ENCODE data around the gene C12orf56. TPM values are rescaled to one million over a fixed set of nuclear protein-coding genes. Genes with fewer than 3 reads are reported as not detected.

C12orf56 gene
- not detected for polyA plus RNA-seq (2012; ENCODE audit: insufficient read length, low read depth)

GRCh38 chr12:64390275-64390851 lies at the start of gene C12orf56:
Gene C12orf56 (minus strand): TSS chr12:64390758. CDS start chr12:64390565, 193 bp downstream.
- TF ChIP-seq POLR2AphosphoS5 (IDR thresholded peaks at IDR 0.05; ENCODE audit: low read depth, low read length) = no peak
- TF ChIP-seq TAF1 (IDR thresholded peaks at IDR 0.05; ENCODE audit: borderline replicate concordance, insufficient read depth, low read length) = no peak
- TF ChIP-seq SIN3A (IDR thresholded peaks at IDR 0.05; ENCODE audit: borderline replicate concordance, insufficient read depth, low read length) = no peak
- TF ChIP-seq REST (IDR thresholded peaks at IDR 0.05; ENCODE audit: insufficient read depth in 1 of 2, low read depth in 2 of 2, low read length in 2 of 2) = no peak
- no peak for TF ChIP-seq FOXP2 (optimal IDR thresholded peaks at IDR 0.05; ENCODE audit: borderline replicate concordance, extremely low read depth, extremely low read length, insufficient read depth)

- TF ChIP-seq TAF1 (IDR thresholded peaks at IDR 0.05; ENCODE audit: borderline replicate concordance, insufficient read depth, low read length) (no peak), POLR2AphosphoS5 (IDR thresholded peaks at IDR 0.05; ENCODE audit: low read depth, low read length) (no peak), REST (IDR thresholded peaks at IDR 0.05; ENCODE audit: insufficient read depth in 1 of 2, low read depth in 2 of 2, low read length in 2 of 2) (no peak)
Measured at GRCh38 chr12:64440100-64440499, 49.5 kb upstream of the C12orf56 start.

- TF ChIP-seq REST (IDR thresholded peaks at IDR 0.05; ENCODE audit: insufficient read depth in 1 of 2, low read depth in 2 of 2, low read length in 2 of 2) (no peak), TAF1 (IDR thresholded peaks at IDR 0.05; ENCODE audit: borderline replicate concordance, insufficient read depth, low read length) (no peak), POLR2AphosphoS5 (IDR thresholded peaks at IDR 0.05; ENCODE audit: low read depth, low read length) (no peak), FOXP2 (optimal IDR thresholded peaks at IDR 0.05; ENCODE audit: borderline replicate concordance, extremely low read depth, extremely low read length, insufficient read depth) (no peak), SIN3A (IDR thresholded peaks at IDR 0.05; ENCODE audit: borderline replicate concordance, insufficient read depth, low read length) (no peak)
Measured at GRCh38 chr12:64433915-64434314, 43.4 kb upstream of the C12orf56 start.

- no peak for TF ChIP-seq FOXP2 (optimal IDR thresholded peaks at IDR 0.05; ENCODE audit: borderline replicate concordance, extremely low read depth, extremely low read length, insufficient read depth)
Measured at GRCh38 chr12:64431791-64432190, 41.2 kb upstream of the C12orf56 start.

- TF ChIP-seq POLR2AphosphoS5 (IDR thresholded peaks at IDR 0.05; ENCODE audit: low read depth, low read length) (no peak), FOXP2 (optimal IDR thresholded peaks at IDR 0.05; ENCODE audit: borderline replicate concordance, extremely low read depth, extremely low read length, insufficient read depth) (no peak), TAF1 (IDR thresholded peaks at IDR 0.05; ENCODE audit: borderline replicate concordance, insufficient read depth, low read length) (no peak)
Measured at GRCh38 chr12:64430886-64431285, 40.3 kb upstream of the C12orf56 start.

- TF ChIP-seq TAF1 (IDR thresholded peaks at IDR 0.05; ENCODE audit: borderline replicate concordance, insufficient read depth, low read length) = no peak
- no peak for TF ChIP-seq SIN3A (IDR thresholded peaks at IDR 0.05; ENCODE audit: borderline replicate concordance, insufficient read depth, low read length)
- TF ChIP-seq FOXP2 (optimal IDR thresholded peaks at IDR 0.05; ENCODE audit: borderline replicate concordance, extremely low read depth, extremely low read length, insufficient read depth) = no peak
- no peak for TF ChIP-seq REST (IDR thresholded peaks at IDR 0.05; ENCODE audit: insufficient read depth in 1 of 2, low read depth in 2 of 2, low read length in 2 of 2)
- no peak for TF ChIP-seq POLR2AphosphoS5 (IDR thresholded peaks at IDR 0.05; ENCODE audit: low read depth, low read length)
Measured at GRCh38 chr12:64428956-64429355, 38.4 kb upstream of the C12orf56 start.

Measured in PFSK-1 (cell line).